Pancreas (tissue), 10 donors: Measurements from ENCODE around the gene SLIT3. TPM values are rescaled to one million over a fixed set of nuclear protein-coding genes. Genes with fewer than 3 reads are reported as not detected.
A peak's percentile ranks its signal among the peaks of the same experiment; 100 is the strongest.

Experiments
- ATAC-seq, 4 donors: fragments of 200-7000 bp; cut with Tn5 transposase; one replicate each; pipeline versions ENCODE4 v1.8.0 to v1.9.1; 2020; ENCODE audit warnings: mild to moderate bottlenecking in 4 of 4, moderate library complexity in 4 of 4
- DNase-seq, 6 donors: peaks; one replicate each; pipeline ENCODE4 v3.0.0-alpha.2; 2020
- FAIRE-seq: peaks from 2 replicates; lab custom pipeline; 2012; peaks lifted over from hg19 to GRCh38; lab: Jason Lieb, UNC
- H3K27ac ChIP-seq, 4 donors: fragments of 200-600 bp; sonication (generic); 1 replicate in 3 of 4; 2 replicates in 1 of 4; pipeline versions ENCODE4 v1.5.0 to v1.8.0; 2020
- H3K27me3 ChIP-seq, 4 donors: fragments of 200-600 bp; one replicate each; pipeline ENCODE4 v1.8.0; 2021
- H3K36me3 ChIP-seq, 3 donors: fragments of 200-600 bp; sonication (generic) in 1 of 3; one replicate each; pipeline versions ENCODE4 v1.5.0 to v1.8.0; 2020 to 2021
- H3K4me1 ChIP-seq, 3 donors: fragments of 200-600 bp; one replicate each; pipeline ENCODE4 v1.8.0; 2021
- H3K4me3 ChIP-seq, 4 donors: fragments of 200-600 bp; sonication (generic) in 2 of 4; one replicate each; pipeline versions ENCODE4 v1.5.0 to v1.8.0; 2020 to 2021
- H3K9me3 ChIP-seq, 4 donors: fragments of 200-600 bp; one replicate each; pipeline ENCODE4 v1.8.0; 2021
- WGBS, 2 donors: extraction: QIAGEN DNeasy Blood & Tissue Kit; methylation state at CpG; one replicate each; pipeline ENCODE4 v1.1.7; 2013; 5-methylcytosine and 5-hydroxymethylcytosine counted together
- intact Hi-C, 3 donors: fragments of 100-400 bp; cut with DNase I; formaldehyde crosslinking; loops; one replicate each; pipeline versions ENCODE4 v1.11.1 to v1.14.2; 2022
- polyA plus RNA-seq, 2 donors: library from polyadenylated mRNA; stranded (reverse); fragments of 200-250 nt; gene quantifications; one replicate each; pipeline ENCODE4 v1.2.3, GENCODE V29; 2013
- total RNA-seq, 6 donors: library from RNA; stranded (reverse); fragmentation: NEBNext Ultra II Directional in 4 of 6; extraction: Animal tissue kit (Norgen Biotek cat#: 25700) in 4 of 6; gene quantifications; one replicate each; pipeline versions ENCODE4 v1.2.1 to v1.2.4, GENCODE V29; 2021 to 2023
- TF ChIP-seq, protein P1 (sequence below), 4 donors: fragments of 200-600 bp; sonication (generic) in 3 of 4; IDR thresholded peaks; one replicate each; pipeline versions ENCODE4 v1.5.0 to v1.8.0; 2021; ENCODE audit warnings: antibody characterized with exemption in 4 of 4
- donor health status: healthy with polysubstance abuse.
- donor health status: DM: no; HTN: no; CAD: no; lungs with moderate emphysema.
- donor health status: DM: no; HTN: no; CAD: no.
- donor health status: control.
- donor health status: control.
- donor health status: Bipolar disorder and iron deficiency.
- donor health status: DM: yes; HTN: yes; CAD: no.
- donor health status: DM: no; HTN: no; CAD: no.
- donor health status: DM: no; HTN: no; CAD: no.
- donor health status: DM: yes; HTN: yes; CAD: no.

The SLIT3 gene
- total and polyA plus RNA-seq, 8 donors, result 1.1 to 11.4 (median 2.1) TPM

DNA sequence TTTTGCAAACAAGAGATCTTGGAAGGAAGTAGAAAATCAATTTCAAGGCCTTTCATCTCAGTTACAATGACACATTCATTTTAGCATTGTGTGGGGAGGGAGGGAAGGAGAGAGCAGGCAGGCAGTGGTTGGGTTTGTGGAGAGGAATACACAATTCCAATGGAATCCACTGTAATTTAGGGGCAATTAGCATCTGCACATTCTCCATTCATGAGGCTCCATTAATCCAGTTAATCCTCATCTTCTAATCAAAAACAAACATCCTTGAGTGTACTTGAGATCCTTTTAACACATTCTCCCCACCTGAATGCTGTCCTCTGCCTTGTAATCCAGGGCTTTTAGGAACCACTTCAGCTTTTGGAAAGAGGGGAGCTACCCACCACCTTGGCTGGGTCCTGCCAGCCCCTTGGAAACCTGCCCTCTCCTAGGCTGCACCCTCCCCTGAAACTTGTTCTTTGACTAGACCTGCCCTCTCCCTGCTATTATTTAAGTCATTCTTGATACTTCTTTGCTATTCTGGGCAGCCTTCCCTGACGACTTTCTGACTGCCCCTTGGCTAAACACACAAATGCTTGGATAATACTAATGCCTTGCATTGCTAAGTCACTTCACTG, 271.2 kb downstream of the SLIT3 start:
- H3K36me3 ChIP-seq, result no peaks in the 10 kb centered on the region
- FAIRE-seq (no peak), DNase-seq (no peak), ATAC-seq (no peak)
- no peak overlapping the region for H3K4me3 ChIP-seq
- WGBS, 2 donors, result 24 to 32% methylated on average over 1 of the region's 1 CpG
- no peaks in the 10 kb centered on the region for H3K4me1 ChIP-seq
- intact Hi-C loops, result no loop called here
- no peaks in the 10 kb centered on the region for H3K27me3 ChIP-seq
- H3K27ac ChIP-seq, result no peak overlapping the region
- TF ChIP-seq, protein P1, sequence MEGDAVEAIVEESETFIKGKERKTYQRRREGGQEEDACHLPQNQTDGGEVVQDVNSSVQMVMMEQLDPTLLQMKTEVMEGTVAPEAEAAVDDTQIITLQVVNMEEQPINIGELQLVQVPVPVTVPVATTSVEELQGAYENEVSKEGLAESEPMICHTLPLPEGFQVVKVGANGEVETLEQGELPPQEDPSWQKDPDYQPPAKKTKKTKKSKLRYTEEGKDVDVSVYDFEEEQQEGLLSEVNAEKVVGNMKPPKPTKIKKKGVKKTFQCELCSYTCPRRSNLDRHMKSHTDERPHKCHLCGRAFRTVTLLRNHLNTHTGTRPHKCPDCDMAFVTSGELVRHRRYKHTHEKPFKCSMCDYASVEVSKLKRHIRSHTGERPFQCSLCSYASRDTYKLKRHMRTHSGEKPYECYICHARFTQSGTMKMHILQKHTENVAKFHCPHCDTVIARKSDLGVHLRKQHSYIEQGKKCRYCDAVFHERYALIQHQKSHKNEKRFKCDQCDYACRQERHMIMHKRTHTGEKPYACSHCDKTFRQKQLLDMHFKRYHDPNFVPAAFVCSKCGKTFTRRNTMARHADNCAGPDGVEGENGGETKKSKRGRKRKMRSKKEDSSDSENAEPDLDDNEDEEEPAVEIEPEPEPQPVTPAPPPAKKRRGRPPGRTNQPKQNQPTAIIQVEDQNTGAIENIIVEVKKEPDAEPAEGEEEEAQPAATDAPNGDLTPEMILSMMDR (IDR thresholded peaks at IDR 0.05), result no peak
- H3K9me3 ChIP-seq, result no peaks in the 10 kb centered on the region

DNA sequence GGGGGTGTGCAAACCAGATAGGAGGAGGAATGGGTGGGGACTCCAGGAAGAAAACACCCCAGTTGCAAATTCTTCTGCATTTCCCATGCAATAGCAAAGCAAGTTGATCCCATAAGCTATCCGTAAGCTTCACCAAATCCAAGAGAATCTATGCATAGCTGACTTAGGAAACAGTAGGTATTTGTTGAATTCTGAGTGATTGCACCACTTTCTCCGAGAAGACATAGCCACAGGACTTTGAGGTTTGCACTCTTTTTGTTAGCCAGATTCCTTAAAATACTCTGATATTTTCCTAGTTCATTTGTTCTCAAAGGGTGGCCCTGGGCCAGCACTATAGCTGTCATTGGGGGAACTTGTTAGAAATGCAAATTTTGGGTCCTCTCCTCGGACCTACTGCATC, 271.9 kb downstream of the SLIT3 start:
- TF ChIP-seq, protein P1 (IDR thresholded peaks at IDR 0.05), result no peak
- intact Hi-C loops, result no loop called here
- FAIRE-seq (no peak), DNase-seq (no peak), ATAC-seq (no peak)
- Histone ChIP-seq H3K4me1 (no peaks in the 10 kb centered on the region), H3K27me3 (no peaks in the 10 kb centered on the region), H3K9me3 (no peaks in the 10 kb centered on the region), H3K36me3 (no peaks in the 10 kb centered on the region), H3K4me3 (no peak overlapping the region), H3K27ac (no peak overlapping the region)
- WGBS, 2 donors, result 55 to 72% methylated on average over 3 of the region's 3 CpGs

DNA sequence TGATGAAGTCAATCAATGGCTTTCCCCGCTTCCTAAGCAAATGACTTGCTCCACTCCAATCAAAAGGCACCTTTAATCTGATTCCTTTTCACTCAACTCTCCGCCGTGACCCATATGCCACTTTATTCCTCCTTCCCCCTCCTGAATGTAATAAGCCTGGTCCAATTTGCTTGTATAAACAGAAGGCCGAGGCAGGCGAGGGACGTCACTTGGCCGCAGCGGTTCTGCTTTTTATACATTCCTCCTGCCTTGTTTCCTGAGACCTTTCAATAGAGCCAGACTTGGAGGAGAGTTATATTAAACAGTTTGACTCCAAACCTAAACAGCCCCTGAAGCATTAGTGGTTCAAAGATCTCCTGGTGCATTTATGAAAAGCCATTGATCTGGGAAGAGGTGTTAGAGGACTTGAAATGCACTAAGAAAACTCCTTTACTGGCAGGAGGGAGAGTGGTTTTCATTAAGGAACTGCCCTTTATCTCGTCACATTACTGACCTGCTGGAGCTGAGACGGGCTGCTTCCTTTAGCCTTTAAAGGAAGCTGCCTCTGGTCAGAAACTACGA, 273.4 kb downstream of the SLIT3 start:
- Histone ChIP-seq H3K27me3 (no peaks in the 10 kb centered on the region), H3K4me3 (no peak overlapping the region), H3K27ac (no peak overlapping the region), H3K9me3 (no peaks in the 10 kb centered on the region), H3K4me1 (no peaks in the 10 kb centered on the region), H3K36me3 (no peaks in the 10 kb centered on the region)
- ATAC-seq (peak in 3 of 4 donors; percentile 28 to 56 (median 48)), FAIRE-seq (no peak), DNase-seq (no peak)
- intact Hi-C loops, result no loop called here
- TF ChIP-seq, protein P1 (IDR thresholded peaks at IDR 0.05), result no peak
- WGBS, 2 donors, result 42 to 54% methylated on average over 11 of the region's 11 CpGs

DNA sequence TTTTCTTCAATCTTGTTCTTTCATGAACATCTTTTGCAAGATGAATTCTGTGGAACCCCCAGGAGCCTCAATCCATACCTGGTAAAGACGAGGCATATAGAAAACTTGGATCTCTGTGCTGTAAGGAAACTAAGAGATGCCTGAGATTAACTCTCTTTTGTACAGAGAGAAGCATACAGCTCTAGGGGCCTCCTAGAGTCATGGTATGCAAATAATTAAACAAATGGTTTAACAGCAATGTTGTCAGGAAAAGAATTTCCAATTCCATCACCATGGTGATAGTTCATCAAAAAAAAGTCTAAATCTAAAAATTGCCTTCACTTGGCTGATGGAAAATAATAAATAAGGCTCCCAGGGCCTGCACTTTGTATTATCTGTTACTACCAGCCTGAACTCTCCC, 275.4 kb downstream of the SLIT3 start:
- no peaks in the 10 kb centered on the region for H3K9me3 ChIP-seq
- TF ChIP-seq, protein P1 (IDR thresholded peaks at IDR 0.05), result no peak
- H3K36me3 ChIP-seq, result no peaks in the 10 kb centered on the region
- no peaks in the 10 kb centered on the region for H3K27me3 ChIP-seq
- FAIRE-seq (no peak), DNase-seq (no peak), ATAC-seq (no peak)
- H3K4me3 ChIP-seq, result no peak overlapping the region
- H3K4me1 ChIP-seq, result no peaks in the 10 kb centered on the region
- intact Hi-C loops, result no loop called here
- WGBS, 2 donors, result 58% methylated on average over 1 of the region's 1 CpG
- no peak overlapping the region for H3K27ac ChIP-seq

DNA sequence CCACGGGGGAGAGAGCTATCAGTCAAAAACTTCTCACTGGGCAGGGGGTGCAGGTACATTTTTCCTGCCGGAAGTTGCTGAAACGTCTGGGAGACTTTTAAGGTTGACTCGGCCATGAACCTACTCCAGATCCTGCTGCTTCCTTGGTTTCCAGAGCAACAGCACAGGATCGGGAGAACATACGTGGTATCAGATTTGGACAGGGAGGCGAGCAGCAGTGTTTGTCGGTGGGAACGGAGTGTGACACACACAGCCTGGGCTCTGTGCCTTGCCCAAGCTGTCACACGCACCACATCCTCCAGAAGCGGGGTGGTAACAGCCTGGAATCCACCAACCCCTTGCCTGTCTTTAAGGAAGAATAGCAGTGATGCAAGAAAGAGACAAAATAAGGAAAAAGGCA, 276.5 kb downstream of the SLIT3 start:
- TF ChIP-seq, protein P1 (IDR thresholded peaks at IDR 0.05), result no peak
- intact Hi-C loops, result no loop called here
- no peak for FAIRE-seq

More for the DNA sequence above, 276.5 kb downstream of the SLIT3 start:
- 64 to 73% methylated on average over 11 of the region's 11 CpGs for WGBS, 2 donors
- no peak overlapping the region for H3K27ac ChIP-seq
- no peak overlapping the region for H3K4me3 ChIP-seq
- no peaks in the 10 kb centered on the region for H3K27me3 ChIP-seq
- DNase-seq (no peak), ATAC-seq (no peak)
- H3K36me3 ChIP-seq, result no peaks in the 10 kb centered on the region
- H3K4me1 ChIP-seq, result no peaks in the 10 kb centered on the region
- no peaks in the 10 kb centered on the region for H3K9me3 ChIP-seq
